Small intestine (tissue), 7 donors: ENCODE results near the gene PPP1R13B. TPM values are rescaled to one million over a fixed set of nuclear protein-coding genes. Genes with fewer than 3 reads are reported as not detected.

Experiments
- DNase-seq, 2 donors: peaks; one replicate each; pipeline versions ENCODE4 v3.0.0 to v3.0.0-alpha.2; 2013
- FAIRE-seq: peaks from 2 replicates; lab custom pipeline; 2012; peaks lifted over from hg19 to GRCh38; lab: Jason Lieb, UNC
- H3K27ac ChIP-seq, 3 donors: one replicate each; pipeline ENCODE4 v1.5.1; 2013; ENCODE audit warnings: low read length in 2 of 3, mild to moderate bottlenecking in 2 of 3, control low read depth in 1 of 3, inconsistent platforms in 1 of 3, low read depth in 1 of 3, moderate library complexity in 1 of 3
- H3K27me3 ChIP-seq, 3 donors: one replicate each; pipeline ENCODE4 v1.6.1; 2013; ENCODE audit warnings: low read length in 3 of 3, inconsistent platforms in 1 of 3; ENCODE audit not compliant: control insufficient read depth in 3 of 3, insufficient read depth in 3 of 3
- H3K36me3 ChIP-seq, 3 donors: one replicate each; pipeline ENCODE4 v1.6.1; 2013; ENCODE audit warnings: low read length in 3 of 3, inconsistent platforms in 1 of 3, low read depth in 1 of 3, mild to moderate bottlenecking in 1 of 3, moderate library complexity in 1 of 3; ENCODE audit not compliant: control insufficient read depth in 3 of 3, insufficient read depth in 2 of 3
- H3K4me1 ChIP-seq, 3 donors: one replicate each; pipeline ENCODE4 v1.6.1; 2013; ENCODE audit warnings: low read length in 2 of 3, inconsistent platforms in 1 of 3, low read depth in 1 of 3, mild to moderate bottlenecking in 1 of 3, moderate library complexity in 1 of 3; ENCODE audit not compliant: control insufficient read depth in 3 of 3, insufficient read depth in 2 of 3
- H3K4me3 ChIP-seq, 3 donors: one replicate each; pipeline ENCODE4 v1.5.1; 2013; ENCODE audit warnings: low read length in 3 of 3, control low read depth in 1 of 3, inconsistent platforms in 1 of 3, low read depth in 1 of 3, mild to moderate bottlenecking in 1 of 3, moderate library complexity in 1 of 3
- H3K9me3 ChIP-seq, 2 donors: one replicate each; pipeline ENCODE4 v1.6.1; 2013; ENCODE audit warnings: low read depth in 1 of 2, low read length in 1 of 2; ENCODE audit not compliant: control insufficient read depth in 2 of 2, insufficient read depth in 1 of 2
- WGBS, 3 donors: extraction: QIAGEN DNeasy Blood & Tissue Kit; methylation state at CpG; one replicate each; pipeline ENCODE4 v1.1.7; 2013; 5-methylcytosine and 5-hydroxymethylcytosine counted together
- polyA plus RNA-seq, 4 donors: library from polyadenylated mRNA; stranded (reverse) in 3 of 4; unstranded in 1 of 4; fragments of 200-250 nt in 3 of 4; fragments of 120-200 nt in 1 of 4; gene quantifications; one replicate each; pipeline versions ENCODE4 v1.2.1 to v1.2.3, GENCODE V29; 2013
- donor health status: healthy with polysubstance abuse.
- donor health status: control.
- donor health status: control.
- donor health status: Bipolar disorder and iron deficiency.
- donor health status: healthy.

The PPP1R13B gene
- polyA plus RNA-seq, 4 donors, result 17.8 to 28.1 (median 23.3) TPM

DNA sequence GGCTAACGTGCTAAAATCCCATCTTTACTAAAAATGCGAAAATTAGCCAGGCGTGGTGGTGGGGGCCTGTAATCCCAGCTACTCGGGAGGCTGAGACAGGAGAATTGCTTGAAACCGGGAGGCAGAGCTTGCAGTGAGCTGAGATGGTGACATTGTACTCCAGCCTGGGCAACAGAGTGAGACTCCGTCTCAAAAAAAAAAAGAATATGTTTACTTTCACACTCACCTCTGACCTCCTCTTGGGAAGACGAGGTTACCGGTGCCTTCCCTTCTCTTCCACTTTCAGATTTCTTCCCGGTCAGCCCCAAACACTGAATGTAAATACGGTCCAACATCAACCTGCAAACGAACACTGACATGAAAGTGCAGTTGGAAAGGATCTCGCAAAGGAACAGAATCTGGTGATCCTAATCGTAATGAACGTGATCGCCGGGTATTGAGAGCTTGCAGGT lies 31.8 kb upstream of the PPP1R13B start:
- Histone ChIP-seq H3K4me1 (peaks cover 16 to 41% (median 24%) of the 10 kb centered on the region in 3 donors), H3K4me3 (peak overlapping the region in 1 of 3 donors; percentile 59), H3K27me3 (no peaks in the 10 kb centered on the region), H3K36me3 (peaks cover 0 to 3% (median 0%) of the 10 kb centered on the region in 3 donors), H3K9me3 (no peaks in the 10 kb centered on the region), H3K27ac (peak overlapping the region in 2 of 3 donors; percentile 75 to 95)
- DNase-seq (peak in 1 of 2 donors; percentile 57), FAIRE-seq (no peak)
- 40 to 75% (median 45%) methylated on average over 16 of the region's 16 CpGs for WGBS, 3 donors

DNA sequence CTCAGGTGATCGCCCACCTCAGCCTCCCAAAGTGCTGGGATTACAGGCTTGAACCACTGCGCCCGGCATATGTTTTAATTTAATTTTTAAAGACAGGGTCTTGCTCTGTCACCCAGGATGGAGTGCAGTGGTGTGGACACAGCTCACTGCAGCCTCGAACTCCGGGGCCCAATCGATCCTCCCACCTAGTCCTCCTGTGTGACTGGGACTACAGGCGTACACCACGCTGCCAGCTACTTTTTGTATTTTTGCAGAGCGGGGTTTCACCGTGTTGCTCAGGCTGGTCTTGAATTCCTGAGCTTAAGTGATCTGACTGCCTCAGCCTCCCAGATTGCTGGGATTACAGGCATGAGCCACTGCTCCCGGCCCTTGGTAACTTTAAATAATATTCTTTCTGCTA lies 30.8 kb upstream of the PPP1R13B start:
- Histone ChIP-seq H3K36me3 (peaks cover 0 to 3% (median 0%) of the 10 kb centered on the region in 3 donors), H3K9me3 (no peaks in the 10 kb centered on the region), H3K4me1 (peaks cover 16 to 44% (median 24%) of the 10 kb centered on the region in 3 donors), H3K27me3 (no peaks in the 10 kb centered on the region), H3K4me3 (no peak overlapping the region), H3K27ac (no peak overlapping the region)
- WGBS, 3 donors, result 86 to 93% (median 89%) methylated on average over 11 of the region's 11 CpGs
- FAIRE-seq, result no peak
- no peak for DNase-seq

DNA sequence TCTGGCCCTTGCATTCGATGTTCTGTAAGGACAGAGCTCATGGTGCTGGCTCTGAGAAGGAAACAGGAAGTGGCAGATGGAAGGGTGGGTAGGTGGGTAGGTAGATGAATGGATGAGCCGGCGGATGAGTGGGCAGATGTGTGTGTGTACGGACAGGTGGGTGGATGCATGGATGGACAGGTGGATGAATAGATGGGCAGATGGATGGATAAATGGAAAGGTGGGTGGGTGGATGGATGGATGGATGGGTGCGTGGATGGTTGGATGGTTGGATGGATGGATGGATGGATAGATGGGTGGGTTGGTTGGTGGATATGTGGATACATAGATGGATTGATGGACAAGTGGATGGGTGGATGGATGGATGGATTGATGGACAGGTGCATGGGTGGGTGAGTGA lies 27.6 kb upstream of the PPP1R13B start:
- peaks cover 0 to 3% (median 0%) of the 10 kb centered on the region in 3 donors for H3K36me3 ChIP-seq
- no peaks in the 10 kb centered on the region for H3K9me3 ChIP-seq
- DNase-seq, result no peak
- H3K4me3 ChIP-seq, result no peak overlapping the region
- peaks cover 0 to 28% (median 6%) of the 10 kb centered on the region in 3 donors for H3K4me1 ChIP-seq
- no peak for FAIRE-seq
- H3K27ac ChIP-seq, result no peak overlapping the region
- no peaks in the 10 kb centered on the region for H3K27me3 ChIP-seq
- WGBS, 3 donors, result 91 to 96% (median 93%) methylated on average over 5 of the region's 5 CpGs

DNA sequence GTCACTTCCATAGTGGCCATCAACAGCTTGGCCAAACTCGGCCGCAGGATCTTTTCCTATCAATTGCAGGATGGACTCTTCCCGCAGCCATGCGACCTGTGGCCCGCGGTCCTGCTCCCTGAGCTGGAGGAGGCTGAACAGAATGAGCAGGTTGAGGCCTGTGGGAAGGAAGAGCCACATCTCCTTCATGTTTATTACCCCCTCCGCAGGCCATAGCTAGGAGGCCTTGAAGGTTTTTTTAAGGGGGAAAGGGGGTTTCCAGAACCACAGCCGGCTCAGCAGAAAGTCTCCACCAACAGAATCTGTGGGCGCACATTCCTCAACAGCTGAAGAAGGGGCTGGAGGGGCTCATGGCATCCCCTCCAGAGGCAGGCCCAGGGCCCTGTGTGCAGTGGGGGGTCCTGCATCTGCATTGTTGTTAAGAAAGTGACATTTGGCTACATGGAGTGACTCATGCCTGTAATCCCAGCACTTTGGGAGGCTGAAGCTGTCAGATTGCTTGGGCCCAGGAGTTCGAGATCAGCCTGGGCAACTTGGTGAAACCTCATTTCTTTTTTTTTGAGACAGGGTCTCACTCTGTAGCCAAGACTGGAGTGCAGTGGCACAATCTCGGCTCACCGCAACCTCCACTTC lies 25.2 kb upstream of the PPP1R13B start:
- DNase-seq (no peak), FAIRE-seq (no peak)
- H3K4me3 ChIP-seq, result peak overlapping the region in 2 of 3 donors; percentile 46 to 50
- 39 to 59% (median 41%) methylated on average over 12 of the region's 12 CpGs for WGBS, 3 donors
- no peaks in the 10 kb centered on the region for H3K36me3 ChIP-seq
- peak overlapping the region; percentile 27 to 63 (median 42) for H3K27ac ChIP-seq
- no peaks in the 10 kb centered on the region for H3K27me3 ChIP-seq
- no peaks in the 10 kb centered on the region for H3K9me3 ChIP-seq
- H3K4me1 ChIP-seq, result peaks cover 0 to 19% (median 4%) of the 10 kb centered on the region in 3 donors

DNA sequence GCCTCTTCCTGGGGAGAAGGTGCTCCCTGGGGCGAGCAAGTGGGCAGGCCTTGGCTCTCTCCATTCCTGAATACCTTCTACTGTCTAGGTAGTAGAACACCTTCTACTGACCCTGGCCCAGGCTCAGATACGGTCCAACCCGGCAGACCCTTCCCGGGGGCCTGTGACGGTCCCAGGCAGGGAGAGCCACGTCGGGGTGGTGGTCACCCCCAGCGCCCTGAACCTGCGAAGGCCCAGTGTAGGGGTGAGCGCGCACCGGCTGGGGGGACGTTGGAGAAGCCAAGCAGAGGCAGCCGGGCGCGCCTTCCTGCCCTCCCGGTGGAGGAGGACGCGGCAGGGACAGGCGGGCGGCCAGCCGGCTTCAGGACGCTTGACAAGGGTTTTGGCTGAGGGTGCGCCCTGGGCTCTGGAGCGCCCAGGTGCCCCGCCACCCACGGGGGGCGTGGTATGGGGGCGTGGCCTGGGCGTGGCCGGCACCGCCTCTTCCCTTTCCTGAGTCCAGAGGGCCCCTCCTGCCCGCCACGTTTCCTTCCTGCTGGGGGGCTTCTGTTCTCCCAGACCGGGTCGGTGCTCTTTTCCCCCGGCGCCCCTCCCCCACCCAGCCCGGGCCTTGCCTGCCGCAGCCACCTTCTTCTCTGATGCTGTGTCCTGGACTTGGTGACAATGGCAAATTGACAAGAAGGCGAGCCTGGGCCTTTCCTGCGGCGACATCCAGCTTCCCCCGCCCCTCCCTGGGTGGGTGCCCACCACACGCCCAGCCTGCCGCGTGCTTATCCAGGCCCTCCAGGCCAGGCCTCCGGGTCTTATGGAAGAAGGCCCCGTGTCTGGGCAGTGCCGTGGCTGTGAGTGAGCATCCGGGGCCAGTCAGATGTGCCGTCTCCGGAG lies 24.5 kb upstream of the PPP1R13B start:
- H3K36me3 ChIP-seq, result no peaks in the 10 kb centered on the region
- peak overlapping the region; percentile 31 to 50 (median 46) for H3K4me3 ChIP-seq
- peak; percentile 87 to 90 for DNase-seq
- WGBS, 3 donors, result 4 to 20% (median 13%) methylated on average over 45 to 53 of the region's 53 CpGs
- H3K27ac ChIP-seq, result peak overlapping the region; percentile 27 to 90 (median 63)
- no peaks in the 10 kb centered on the region for H3K27me3 ChIP-seq
- peaks cover 0 to 19% (median 4%) of the 10 kb centered on the region in 3 donors for H3K4me1 ChIP-seq
- H3K9me3 ChIP-seq, result no peaks in the 10 kb centered on the region
- no peak for FAIRE-seq

DNA sequence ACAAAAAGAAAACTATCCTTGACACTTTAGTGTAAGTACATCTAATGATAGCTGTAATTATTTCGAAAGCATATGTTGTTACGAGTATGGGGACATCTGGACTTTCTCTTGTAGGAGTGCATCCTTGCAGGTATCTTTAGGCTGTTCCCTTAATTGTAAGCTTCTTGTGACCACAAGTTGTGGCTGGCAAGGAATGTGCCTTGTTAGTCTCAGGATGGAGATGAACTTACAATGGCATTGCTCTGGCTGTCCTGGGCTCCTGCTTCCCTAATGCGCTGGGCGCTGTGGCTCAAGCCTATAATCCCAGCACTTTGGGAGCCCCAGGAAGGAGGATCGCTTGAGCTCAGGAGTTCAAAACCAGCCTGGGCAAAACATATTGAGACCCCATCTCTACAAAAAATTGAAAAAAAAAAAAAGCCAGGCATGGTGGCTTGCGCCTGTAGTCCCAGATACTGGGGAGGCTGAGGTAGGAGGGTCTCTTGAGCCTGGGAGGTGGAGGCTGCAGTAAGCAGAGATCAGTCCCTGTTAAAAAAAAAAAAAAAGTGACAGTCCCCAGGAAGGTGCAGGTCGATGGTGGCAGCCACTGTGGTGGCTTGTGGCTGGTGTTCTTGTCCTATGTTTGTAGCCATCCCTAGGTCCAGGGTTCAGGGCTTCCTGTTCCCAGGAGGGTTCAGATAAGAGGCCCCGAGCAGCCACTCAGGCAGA lies 23.7 kb upstream of the PPP1R13B start:
- H3K4me3 ChIP-seq, result no peak overlapping the region
- peaks cover 0 to 19% (median 4%) of the 10 kb centered on the region in 3 donors for H3K4me1 ChIP-seq
- WGBS, 3 donors, result 77 to 83% (median 80%) methylated on average over 8 of the region's 8 CpGs

DNA sequence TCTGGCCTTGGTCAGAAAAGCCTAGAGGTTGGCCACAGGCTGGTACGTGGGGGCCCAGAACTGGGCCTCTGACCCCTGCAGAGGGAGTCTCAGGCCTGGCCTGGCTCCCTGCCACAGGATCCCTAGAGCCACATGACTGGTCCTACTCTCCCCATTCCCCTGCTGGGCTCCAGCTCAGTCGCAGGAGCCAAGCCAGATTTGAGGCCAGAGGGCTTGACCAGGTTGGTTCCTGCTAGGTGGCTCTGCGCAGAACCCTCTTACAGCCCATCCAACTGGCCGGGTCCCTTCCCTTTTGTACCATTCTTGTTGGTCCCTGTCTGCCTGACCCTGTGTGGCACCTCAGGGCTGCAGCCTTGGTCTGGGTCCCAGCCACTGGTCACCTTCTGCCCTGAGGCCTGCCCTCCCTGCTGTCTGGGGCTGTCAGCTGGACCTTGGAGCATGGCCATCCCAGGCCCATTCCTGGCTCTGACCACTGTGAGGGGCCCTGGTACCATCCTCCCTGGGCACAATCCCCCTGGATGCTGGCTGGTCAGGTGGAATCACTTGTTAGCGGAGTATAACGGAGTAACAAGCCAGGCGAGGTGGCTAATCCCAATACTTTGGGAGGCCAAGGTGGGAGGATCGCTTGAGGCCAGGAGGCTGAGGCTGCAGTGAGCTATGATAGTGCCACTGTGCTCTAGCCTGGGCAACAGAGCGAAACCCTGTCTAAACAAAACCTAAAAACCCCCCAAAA lies 22.9 kb upstream of the PPP1R13B start:
- H3K4me3 ChIP-seq, result no peak overlapping the region
- 92 to 95% (median 93%) methylated on average over 9 of the region's 9 CpGs for WGBS, 3 donors
- H3K4me1 ChIP-seq, result peaks cover 0 to 19% (median 4%) of the 10 kb centered on the region in 3 donors
- no peak for FAIRE-seq
- H3K9me3 ChIP-seq, result no peaks in the 10 kb centered on the region
- H3K27ac ChIP-seq, result no peak overlapping the region
- no peaks in the 10 kb centered on the region for H3K27me3 ChIP-seq
- no peaks in the 10 kb centered on the region for H3K36me3 ChIP-seq
- DNase-seq, result no peak

More for the DNA sequence above, 23.7 kb upstream of the PPP1R13B start:
- no peaks in the 10 kb centered on the region for H3K27me3 ChIP-seq
- H3K9me3 ChIP-seq, result no peaks in the 10 kb centered on the region
- FAIRE-seq (no peak), DNase-seq (peak in 1 of 2 donors; percentile 74)
- H3K27ac ChIP-seq, result peak overlapping the region; percentile 27 to 90 (median 63)
- no peaks in the 10 kb centered on the region for H3K36me3 ChIP-seq
